Stimulated activated CD4-positive, alpha-beta T cell treated with anti-CD3 and anti-CD28 coated beads, Interleukin-4, amount 100 ng/mL, for 4 hours (primary cell): ENCODE data around the gene NSMCE1.

Experiments
- DNase-seq, 2 experiments: peaks; one replicate each; pipeline ENCODE4 v3.0.0-alpha.2; 2020

NSMCE1 gene

GRCh38 chr16:27242398-27242797, 26.2 kb downstream of the NSMCE1 start:
- no peak for DNase-seq

- DNase-seq: no peak
These were observed 26.9 kb downstream of the NSMCE1 start for GRCh38 chr16:27241658-27242057.

GRCh38 chr16:27240948-27241531, 27.5 kb downstream of the NSMCE1 start:
- no peak for DNase-seq

- DNase-seq: no peak
These were observed 28.5 kb downstream of the NSMCE1 start for GRCh38 chr16:27239906-27240655.

DNA sequence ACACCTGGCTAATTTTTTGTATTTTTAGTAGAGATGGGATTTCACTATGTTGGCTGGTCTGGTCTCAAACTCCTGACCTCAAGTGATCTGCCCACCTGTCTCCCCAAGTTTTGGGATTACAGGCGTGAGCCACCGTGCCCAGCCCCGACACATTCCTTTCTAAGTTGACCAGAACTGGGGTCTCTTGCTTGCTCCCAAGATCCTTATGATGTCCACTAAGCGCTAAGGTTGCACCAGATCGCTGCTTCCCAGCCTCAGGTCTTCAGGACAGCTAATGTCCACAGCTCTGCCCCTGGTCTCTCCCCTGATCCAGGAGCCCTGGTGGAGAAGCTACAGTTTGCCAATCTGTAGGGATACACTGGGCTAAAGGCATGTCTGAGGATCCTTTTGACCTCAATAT, 29.5 kb downstream of the NSMCE1 start:
- DNase-seq: no peak

- no peak for DNase-seq
These were observed 30.0 kb downstream of the NSMCE1 start for GRCh38 chr16:27238591-27238990.

DNA sequence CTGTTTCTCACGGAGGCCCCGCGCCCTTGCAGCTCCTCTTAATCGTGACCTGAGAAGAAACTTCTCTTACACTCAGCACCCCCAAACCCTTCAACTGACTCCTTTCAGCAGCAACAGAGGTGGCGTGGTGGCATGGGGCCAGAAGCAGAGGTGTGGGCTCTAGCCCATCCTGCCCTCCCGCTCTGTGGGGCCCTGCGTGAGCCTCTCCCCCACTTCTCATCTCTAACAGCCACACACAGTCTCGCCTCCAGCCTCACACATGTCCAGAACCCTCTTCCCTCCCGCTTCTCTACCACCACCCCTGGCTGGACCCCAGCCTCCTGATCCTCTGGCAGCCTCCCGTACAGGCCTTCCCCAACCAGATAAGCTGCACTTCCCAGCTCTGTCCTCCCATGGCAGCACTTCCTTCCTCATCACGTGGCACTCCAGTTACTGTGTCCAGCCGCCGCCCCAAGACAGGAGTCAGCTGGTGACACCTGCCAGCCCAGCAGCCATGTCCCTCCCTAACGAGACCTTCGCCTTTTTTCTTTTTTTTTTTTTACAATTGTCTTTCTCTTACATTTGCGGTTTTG, 30.5 kb downstream of the NSMCE1 start:
- peak; percentile 34 to 48 for DNase-seq

GRCh38 chr16:27237219-27238015, 31.2 kb downstream of the NSMCE1 start:
- peak; percentile 67 to 89 for DNase-seq

GRCh38 chr16:27236635-27237218, 31.8 kb downstream of the NSMCE1 start:
- DNase-seq: no peak

- DNase-seq: no peak
These were observed 32.7 kb downstream of the NSMCE1 start for GRCh38 chr16:27235938-27236245.

DNA sequence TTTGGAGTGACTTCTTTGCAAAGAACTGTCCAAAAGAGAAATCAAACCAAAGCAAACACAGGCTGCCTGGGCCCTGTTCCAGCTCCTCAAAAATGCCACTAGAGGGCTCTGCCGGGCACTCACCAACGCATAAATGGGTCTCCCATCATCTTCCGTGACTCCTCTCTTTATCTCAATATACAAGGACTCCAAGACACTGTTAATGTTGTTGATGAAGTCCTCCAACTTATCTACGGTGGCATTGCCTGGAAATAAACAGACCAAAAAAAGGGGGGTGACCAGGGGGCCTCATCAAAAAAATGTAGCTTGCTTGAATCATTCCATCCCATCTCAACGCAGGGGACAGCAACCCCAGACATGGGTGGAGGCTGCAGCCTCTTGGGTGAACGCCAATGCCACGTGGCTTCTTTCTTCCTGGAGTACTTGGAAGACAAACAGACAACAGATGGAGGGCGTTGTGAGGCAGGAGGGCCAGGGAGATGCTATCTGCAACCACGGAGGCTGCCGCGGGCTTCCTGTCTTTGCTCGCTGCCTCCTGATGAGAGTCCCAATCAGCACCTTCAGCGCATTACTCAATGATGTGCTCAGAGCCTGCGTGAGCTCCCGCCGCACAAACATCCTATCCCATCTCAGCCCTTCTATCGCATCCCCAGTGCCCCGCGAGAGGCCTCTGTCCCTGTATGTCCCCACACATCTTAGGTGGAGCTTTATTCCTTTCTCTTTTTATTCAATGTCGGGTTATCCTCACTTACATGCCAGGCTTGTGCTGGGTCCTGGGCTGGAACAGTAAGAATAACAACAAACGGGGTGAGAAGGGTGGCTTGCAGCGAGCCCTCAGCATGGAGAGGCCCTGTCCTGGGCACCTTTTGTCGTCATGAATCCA, 33.3 kb downstream of the NSMCE1 start:
- peak; percentile 54 to 79 for DNase-seq

DNA sequence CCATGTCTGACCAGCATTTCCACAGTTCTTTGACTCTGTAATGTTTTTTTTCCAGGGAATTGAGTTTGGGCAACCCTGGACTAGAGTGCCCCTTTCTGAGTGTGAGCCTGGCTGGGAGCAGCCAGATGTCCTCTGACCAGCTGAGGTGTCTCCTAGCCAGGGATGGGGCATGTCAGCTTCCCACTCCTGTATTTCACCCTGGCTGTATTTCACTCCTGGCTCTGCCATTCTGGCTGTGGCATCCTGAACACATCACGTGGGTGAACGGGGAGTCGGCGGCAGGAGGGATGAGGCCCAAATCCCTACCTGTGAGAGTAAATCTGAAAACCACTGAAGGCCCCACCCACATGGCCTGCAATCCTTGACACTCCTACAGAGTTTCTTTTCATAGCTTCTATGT, 34.0 kb downstream of the NSMCE1 start:
- DNase-seq: no peak

- DNase-seq: no peak
These were observed 34.4 kb downstream of the NSMCE1 start for GRCh38 chr16:27234171-27234570.

- DNase-seq: no peak
These were observed 34.8 kb downstream of the NSMCE1 start for GRCh38 chr16:27233731-27234130.

DNA sequence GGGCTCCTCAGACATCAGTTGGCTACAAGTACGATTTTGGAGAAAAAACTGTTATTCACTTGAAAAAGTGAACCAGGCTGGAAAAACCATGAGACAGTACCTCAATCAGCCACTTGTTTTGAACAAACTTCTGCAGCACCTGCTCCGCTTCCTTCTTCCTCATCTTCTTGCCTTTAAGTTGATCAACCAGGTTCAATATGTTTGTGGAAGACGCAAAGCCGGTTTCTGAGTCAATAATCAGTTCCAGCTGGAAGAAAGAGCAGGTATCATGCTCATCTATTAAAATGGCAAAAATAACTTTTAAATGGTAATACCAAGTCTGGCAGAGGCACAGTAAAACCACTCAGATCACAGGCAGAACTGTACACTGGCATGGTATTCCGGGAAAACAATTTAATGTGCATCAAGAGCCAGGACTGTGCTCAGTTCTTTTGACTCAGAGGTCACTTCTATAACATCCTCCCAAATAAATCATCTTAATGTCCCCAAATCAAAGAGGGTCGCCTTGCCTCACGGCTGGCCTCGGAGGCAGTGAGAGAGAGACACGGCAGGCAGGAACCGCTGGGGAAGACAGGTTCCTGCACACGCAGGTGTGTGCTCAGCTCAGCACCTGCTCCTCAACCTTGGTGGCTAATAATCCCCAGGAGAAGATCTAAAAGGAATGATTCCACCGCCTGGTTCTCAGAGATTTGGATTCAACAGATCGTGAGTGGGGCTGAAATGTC, 35.5 kb downstream of the NSMCE1 start:
- no peak for DNase-seq

GRCh38 chr16:27232061-27232900, 36.3 kb downstream of the NSMCE1 start:
- peak; percentile 36 to 43 for DNase-seq

DNA sequence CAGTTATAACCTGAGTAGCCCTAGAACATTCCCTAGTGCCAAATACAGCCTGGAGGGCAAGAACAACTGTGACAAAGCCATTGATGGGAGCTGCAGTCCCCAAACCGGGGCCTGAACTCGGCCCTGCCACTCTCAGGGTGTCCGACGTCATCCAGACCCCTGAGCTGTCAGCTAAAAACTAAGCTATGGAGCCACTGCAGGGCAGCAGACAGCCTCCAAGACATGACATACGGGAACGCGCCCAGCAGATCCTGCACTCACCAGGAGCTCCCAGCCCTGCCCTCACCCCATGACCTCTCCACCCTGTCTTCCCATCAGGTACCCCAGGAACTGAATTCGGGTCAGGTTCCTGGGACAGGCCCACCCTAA, 36.9 kb downstream of the NSMCE1 start:
- no peak for DNase-seq

DNA sequence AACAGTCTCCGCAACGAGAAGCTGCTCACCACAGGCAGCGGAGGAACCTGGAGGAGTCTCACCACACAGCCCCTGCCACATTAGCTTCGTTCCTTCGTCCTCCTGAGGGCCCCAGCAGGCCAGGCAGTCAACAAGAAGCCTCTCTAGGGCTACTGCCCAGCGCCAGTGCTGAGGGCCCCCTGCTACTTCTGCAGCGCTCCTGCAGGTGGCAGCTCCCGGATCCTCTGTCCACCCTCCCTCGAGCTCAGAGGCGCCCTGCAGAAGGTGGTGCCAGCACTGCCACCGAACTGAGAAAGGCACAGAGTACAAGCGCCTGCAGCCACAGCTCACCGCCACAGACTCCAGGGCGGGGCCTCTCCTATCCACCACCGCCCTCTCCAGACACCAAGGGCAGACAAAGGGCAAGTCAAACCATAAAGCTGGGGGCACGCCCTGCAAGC, 38.0 kb downstream of the NSMCE1 start:
- DNase-seq: peak; percentile 43 to 61

GRCh38 chr16:27229891-27230470, 38.6 kb downstream of the NSMCE1 start:
- no peak for DNase-seq
